DOHH2 (cell line): ENCODE results near the gene ZNF503.
"Not testable (repeated sequence)": the region's sequence is repeated elsewhere in the genome, so short reads cannot be mapped to it uniquely, and the experiment has no call there.

Experiments used
- H3F3A ChIP-seq: fragments of 200-600 bp; sonication (generic), shearing (Covaris generic); 2 replicates; pipeline ENCODE4 v1.6.0; 2016; ENCODE audit warnings: antibody characterized with exemption, mild to moderate bottlenecking; ENCODE audit not compliant: control insufficient read depth, insufficient read depth
- H3K27ac ChIP-seq: fragments of 200-600 bp; sonication (generic); 2 replicates; pipeline ENCODE4 v1.5.1; 2014; ENCODE audit warnings: low read depth, mild to moderate bottlenecking, low read length, moderate library complexity
- H3K27me3 ChIP-seq: fragments of 200-600 bp; sonication (generic); 2 replicates; pipeline ENCODE4 v1.6.1; 2014; ENCODE audit warnings: mild to moderate bottlenecking, low read length, mixed read lengths; ENCODE audit not compliant: control insufficient read depth
- H3K36me3 ChIP-seq: fragments of 200-600 bp; sonication (generic); 2 replicates; pipeline ENCODE4 v1.6.1; 2014; ENCODE audit warnings: mild to moderate bottlenecking, low read length, moderate library complexity, mixed read lengths; ENCODE audit not compliant: control insufficient read depth
- H3K4me1 ChIP-seq: fragments of 200-600 bp; sonication (generic); 2 replicates; pipeline ENCODE4 v1.6.1; 2014; ENCODE audit warnings: mild to moderate bottlenecking, low read length, mixed read lengths; ENCODE audit not compliant: control insufficient read depth
- H3K4me2 ChIP-seq: fragments of 200-600 bp; sonication (generic); 2 replicates; pipeline ENCODE4 v1.6.0; 2014; ENCODE audit warnings: mild to moderate bottlenecking, low read length, moderate library complexity
- H3K4me3 ChIP-seq: fragments of 200-600 bp; sonication (generic); 2 replicates; pipeline ENCODE4 v1.5.1; 2014; ENCODE audit warnings: mild to moderate bottlenecking, low read length, mixed read lengths
- H3K79me2 ChIP-seq: fragments of 200-600 bp; sonication (generic); 2 replicates; pipeline ENCODE4 v1.6.1; 2014; ENCODE audit warnings: mild to moderate bottlenecking, low read length, mixed read lengths; ENCODE audit not compliant: control insufficient read depth
- H3K9me2 ChIP-seq: fragments of 200-600 bp; sonication (generic); replicated peaks from 2 replicates; pipeline ENCODE4 v1.6.1; 2014; ENCODE audit warnings: mild to moderate bottlenecking, low read length, mixed read lengths; ENCODE audit not compliant: control insufficient read depth
- H3K9me3 ChIP-seq: fragments of 200-600 bp; sonication (generic); 2 replicates; pipeline ENCODE4 v1.6.1; 2014; ENCODE audit warnings: antibody characterized with exemption, low read length, mixed read lengths; ENCODE audit not compliant: control insufficient read depth, insufficient read depth
- H4K20me1 ChIP-seq: fragments of 200-600 bp; sonication (generic); 2 replicates; pipeline ENCODE4 v1.6.0; 2014; ENCODE audit warnings: low read depth, mild to moderate bottlenecking, antibody characterized with exemption, low read length, moderate library complexity; ENCODE audit not compliant: control insufficient read depth, insufficient read depth
- CTCF ChIP-seq: fragments of 200-600 bp; sonication (generic); IDR thresholded peaks from one replicate; pipeline ENCODE4 v1.5.1; 2014; ENCODE audit warnings: antibody characterized with exemption, mild to moderate bottlenecking, low read depth, low read length; ENCODE audit not compliant: poor library complexity, severe bottlenecking
- EZH2phosphoT487 ChIP-seq: fragments of 200-600 bp; sonication (generic); IDR thresholded peaks from 2 replicates; pipeline ENCODE4 v1.6.1; 2017; ENCODE audit warnings: borderline replicate concordance, mild to moderate bottlenecking, antibody characterized with exemption, low read length, moderate library complexity, mixed read lengths

The ZNF503 gene

GRCh38 chr10:75367901-75368300 lies 33.7 kb downstream of the ZNF503 start:
- no peak overlapping the region for H3K27ac ChIP-seq
- TF ChIP-seq EZH2phosphoT487 (no peak), CTCF (no peak)
- no peaks in the 10 kb centered on the region for H4K20me1 ChIP-seq
- H3K4me1 ChIP-seq: no peaks in the 10 kb centered on the region
- no peaks in the 10 kb centered on the region for H3K79me2 ChIP-seq
- H3K9me2 ChIP-seq: no peaks in the 10 kb centered on the region
- H3F3A ChIP-seq: no peaks in the 10 kb centered on the region
- no peaks in the 10 kb centered on the region for H3K27me3 ChIP-seq
- no peak overlapping the region for H3K4me2 ChIP-seq
- H3K36me3 ChIP-seq: no peaks in the 10 kb centered on the region
- no peaks in the 10 kb centered on the region for H3K9me3 ChIP-seq
- no peak overlapping the region for H3K4me3 ChIP-seq

GRCh38 chr10:75367021-75367487 lies 34.5 kb downstream of the ZNF503 start:
- no peaks in the 10 kb centered on the region for H3K9me3 ChIP-seq
- H3K36me3 ChIP-seq: no peaks in the 10 kb centered on the region
- TF ChIP-seq EZH2phosphoT487 (no peak), CTCF (no peak)
- no peaks in the 10 kb centered on the region for H4K20me1 ChIP-seq
- H3K27me3 ChIP-seq: no peaks in the 10 kb centered on the region
- no peaks in the 10 kb centered on the region for H3K4me1 ChIP-seq
- H3K27ac ChIP-seq: no peak overlapping the region
- H3K4me3 ChIP-seq: no peak overlapping the region
- no peaks in the 10 kb centered on the region for H3K9me2 ChIP-seq
- no peak overlapping the region for H3K4me2 ChIP-seq
- no peaks in the 10 kb centered on the region for H3F3A ChIP-seq
- no peaks in the 10 kb centered on the region for H3K79me2 ChIP-seq

- Histone ChIP-seq H3K36me3 (no peaks in the 10 kb centered on the region), H3K27me3 (no peaks in the 10 kb centered on the region), H3F3A (no peaks in the 10 kb centered on the region), H3K9me3 (no peaks in the 10 kb centered on the region), H3K4me2 (no peak overlapping the region), H3K4me1 (no peaks in the 10 kb centered on the region), H3K9me2 (no peaks in the 10 kb centered on the region), H3K79me2 (no peaks in the 10 kb centered on the region), H4K20me1 (no peaks in the 10 kb centered on the region), H3K4me3 (no peak overlapping the region), H3K27ac (no peak overlapping the region)
- TF ChIP-seq EZH2phosphoT487 (no peak), CTCF (no peak)
Observed at GRCh38 chr10:75363431-75363830, 38.1 kb downstream of the ZNF503 start.

GRCh38 chr10:75359876-75360275 lies 41.7 kb downstream of the ZNF503 start:
- not testable (repeated sequence) for H3K36me3 ChIP-seq, H3K4me3 ChIP-seq, H3K9me3 ChIP-seq, H3K27me3 ChIP-seq, H3K4me2 ChIP-seq, H4K20me1 ChIP-seq, H3K27ac ChIP-seq, H3F3A ChIP-seq, H3K9me2 ChIP-seq, H3K79me2 ChIP-seq, H3K4me1 ChIP-seq
